Measurements from ENCODE around the gene SLC17A3. TPM values are rescaled to one million over a fixed set of nuclear protein-coding genes. Genes with fewer than 3 reads are reported as not detected.

The SLC17A3 gene
- total and polyA plus RNA-seq, 2 experiments from 2014 or later: not detected

DNA sequence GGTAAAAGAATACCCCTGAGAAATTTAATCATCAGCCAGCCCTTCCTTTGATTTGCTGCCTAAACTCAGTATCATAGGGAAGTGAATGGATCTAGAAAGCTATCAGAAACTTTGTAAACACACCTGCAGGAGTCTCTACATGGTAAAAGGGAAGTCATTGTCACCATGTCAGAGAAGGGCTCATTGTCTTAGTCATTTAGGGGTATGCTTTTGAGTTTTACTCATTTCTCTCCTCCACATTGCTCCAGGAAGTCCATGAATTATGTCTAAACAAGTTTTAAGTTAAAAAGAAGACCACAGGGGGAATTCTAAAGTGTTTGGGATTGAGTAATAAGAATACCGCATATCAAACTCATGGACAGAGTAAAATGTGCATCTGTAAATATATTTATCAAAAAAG, 44.7 kb downstream of the SLC17A3 start:
- H3K4me1 ChIP-seq (ENCODE audit: insufficient read depth): no peaks in the 10 kb centered on the region
- no peaks in the 10 kb centered on the region for H3F3A ChIP-seq (replicated peaks; ENCODE audit: low read depth)
- TF ChIP-seq, protein P1, sequence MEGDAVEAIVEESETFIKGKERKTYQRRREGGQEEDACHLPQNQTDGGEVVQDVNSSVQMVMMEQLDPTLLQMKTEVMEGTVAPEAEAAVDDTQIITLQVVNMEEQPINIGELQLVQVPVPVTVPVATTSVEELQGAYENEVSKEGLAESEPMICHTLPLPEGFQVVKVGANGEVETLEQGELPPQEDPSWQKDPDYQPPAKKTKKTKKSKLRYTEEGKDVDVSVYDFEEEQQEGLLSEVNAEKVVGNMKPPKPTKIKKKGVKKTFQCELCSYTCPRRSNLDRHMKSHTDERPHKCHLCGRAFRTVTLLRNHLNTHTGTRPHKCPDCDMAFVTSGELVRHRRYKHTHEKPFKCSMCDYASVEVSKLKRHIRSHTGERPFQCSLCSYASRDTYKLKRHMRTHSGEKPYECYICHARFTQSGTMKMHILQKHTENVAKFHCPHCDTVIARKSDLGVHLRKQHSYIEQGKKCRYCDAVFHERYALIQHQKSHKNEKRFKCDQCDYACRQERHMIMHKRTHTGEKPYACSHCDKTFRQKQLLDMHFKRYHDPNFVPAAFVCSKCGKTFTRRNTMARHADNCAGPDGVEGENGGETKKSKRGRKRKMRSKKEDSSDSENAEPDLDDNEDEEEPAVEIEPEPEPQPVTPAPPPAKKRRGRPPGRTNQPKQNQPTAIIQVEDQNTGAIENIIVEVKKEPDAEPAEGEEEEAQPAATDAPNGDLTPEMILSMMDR (conservative IDR thresholded peaks at IDR 0.05; ENCODE audit: low read depth in 2 of 2): no peak
- TF ChIP-seq CREB1 (CRISPR knock-in tag; IDR thresholded peaks at IDR 0.05; ENCODE audit: low read depth) (no peak), EZH2phosphoT487 (IDR thresholded peaks at IDR 0.05; ENCODE audit: unreplicated experiment) (no peak), JUNB (IDR thresholded peaks at IDR 0.05; ENCODE audit: unreplicated experiment) (no peak), STAT1 (IDR thresholded peaks at IDR 0.05; ENCODE audit: unreplicated experiment) (no peak)
- TF ChIP-seq, protein P2, sequence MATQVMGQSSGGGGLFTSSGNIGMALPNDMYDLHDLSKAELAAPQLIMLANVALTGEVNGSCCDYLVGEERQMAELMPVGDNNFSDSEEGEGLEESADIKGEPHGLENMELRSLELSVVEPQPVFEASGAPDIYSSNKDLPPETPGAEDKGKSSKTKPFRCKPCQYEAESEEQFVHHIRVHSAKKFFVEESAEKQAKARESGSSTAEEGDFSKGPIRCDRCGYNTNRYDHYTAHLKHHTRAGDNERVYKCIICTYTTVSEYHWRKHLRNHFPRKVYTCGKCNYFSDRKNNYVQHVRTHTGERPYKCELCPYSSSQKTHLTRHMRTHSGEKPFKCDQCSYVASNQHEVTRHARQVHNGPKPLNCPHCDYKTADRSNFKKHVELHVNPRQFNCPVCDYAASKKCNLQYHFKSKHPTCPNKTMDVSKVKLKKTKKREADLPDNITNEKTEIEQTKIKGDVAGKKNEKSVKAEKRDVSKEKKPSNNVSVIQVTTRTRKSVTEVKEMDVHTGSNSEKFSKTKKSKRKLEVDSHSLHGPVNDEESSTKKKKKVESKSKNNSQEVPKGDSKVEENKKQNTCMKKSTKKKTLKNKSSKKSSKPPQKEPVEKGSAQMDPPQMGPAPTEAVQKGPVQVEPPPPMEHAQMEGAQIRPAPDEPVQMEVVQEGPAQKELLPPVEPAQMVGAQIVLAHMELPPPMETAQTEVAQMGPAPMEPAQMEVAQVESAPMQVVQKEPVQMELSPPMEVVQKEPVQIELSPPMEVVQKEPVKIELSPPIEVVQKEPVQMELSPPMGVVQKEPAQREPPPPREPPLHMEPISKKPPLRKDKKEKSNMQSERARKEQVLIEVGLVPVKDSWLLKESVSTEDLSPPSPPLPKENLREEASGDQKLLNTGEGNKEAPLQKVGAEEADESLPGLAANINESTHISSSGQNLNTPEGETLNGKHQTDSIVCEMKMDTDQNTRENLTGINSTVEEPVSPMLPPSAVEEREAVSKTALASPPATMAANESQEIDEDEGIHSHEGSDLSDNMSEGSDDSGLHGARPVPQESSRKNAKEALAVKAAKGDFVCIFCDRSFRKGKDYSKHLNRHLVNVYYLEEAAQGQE (IDR thresholded peaks at IDR 0.05; ENCODE audit: unreplicated experiment): no peak
- no peak for ATAC-seq
- H3K36me3 ChIP-seq (ENCODE audit: insufficient read depth): no peaks in the 10 kb centered on the region
- H3K79me2 ChIP-seq (replicated peaks; ENCODE audit: insufficient read depth): no peaks in the 10 kb centered on the region
- Mint-ChIP-seq H3K36me3 (ENCODE audit: low read depth) (no peaks in the 10 kb centered on the region), H3K9me3 (no peaks in the 10 kb centered on the region), H3K27me3 (ENCODE audit: insufficient read depth, low read depth, poor library complexity) (no peaks in the 10 kb centered on the region), H3K4me1 (peaks cover 2% of the 10 kb centered on the region; the same call in 1 of the 3 replicates), H3K27ac (no peak overlapping the region), H3K4me3 (no peak overlapping the region)
- no peaks in the 10 kb centered on the region for H3K27me3 ChIP-seq (ENCODE audit: insufficient read depth)
- H3K4me3 ChIP-seq: no peak overlapping the region
- no peaks in the 10 kb centered on the region for H4K20me1 ChIP-seq (replicated peaks; ENCODE audit: insufficient read depth)
- no peak overlapping the region for H3K4me2 ChIP-seq
- DNase-seq (ENCODE audit: low spot score): no peak
- no peaks in the 10 kb centered on the region for H3K9me2 ChIP-seq (ENCODE audit: insufficient read depth)
- no peak overlapping the region for H2AFZ ChIP-seq
- no peak overlapping the region for H3K27ac ChIP-seq (ENCODE audit: low read depth)

DNA sequence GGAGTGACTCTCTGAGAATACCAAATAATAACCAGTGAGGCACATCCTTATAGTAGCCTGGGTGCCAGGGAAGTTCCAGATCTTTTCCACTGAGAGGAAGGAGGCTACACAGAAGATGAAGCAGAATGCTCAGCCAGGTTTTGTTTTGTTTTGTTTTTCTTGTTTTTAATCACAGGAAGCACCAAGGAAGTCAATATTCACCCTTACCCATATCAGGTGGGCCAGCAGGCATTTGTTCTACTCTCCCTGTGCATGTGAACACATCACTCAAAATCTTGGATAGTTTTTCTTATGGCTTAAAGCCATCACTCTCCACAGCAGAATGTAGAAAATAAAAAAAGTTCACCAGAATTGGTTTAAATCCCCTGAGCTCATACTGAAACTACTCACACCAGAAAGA, 52.7 kb downstream of the SLC17A3 start:
- DNase-seq (ENCODE audit: low spot score) (no peak), ATAC-seq (no peak)
- Histone ChIP-seq H2AFZ (no peak overlapping the region), H3K9me2 (ENCODE audit: insufficient read depth) (no peaks in the 10 kb centered on the region), H4K20me1 (replicated peaks; ENCODE audit: insufficient read depth) (no peaks in the 10 kb centered on the region), H3K27ac (ENCODE audit: low read depth) (no peak overlapping the region), H3K4me1 (ENCODE audit: insufficient read depth) (no peaks in the 10 kb centered on the region), H3K4me3 (no peak overlapping the region), H3F3A (replicated peaks; ENCODE audit: low read depth) (no peaks in the 10 kb centered on the region), H3K79me2 (replicated peaks; ENCODE audit: insufficient read depth) (no peaks in the 10 kb centered on the region), H3K4me2 (no peak overlapping the region), H3K36me3 (ENCODE audit: insufficient read depth) (no peaks in the 10 kb centered on the region), H3K27me3 (ENCODE audit: insufficient read depth) (no peaks in the 10 kb centered on the region)
- peaks cover 2% of the 10 kb centered on the region; the same call in 2 of the 3 replicates for H3K4me1 Mint-ChIP-seq
- no peaks in the 10 kb centered on the region for H3K9me3 Mint-ChIP-seq
- peaks cover 1% of the 10 kb centered on the region for H3K27me3 Mint-ChIP-seq (ENCODE audit: insufficient read depth, low read depth, poor library complexity)
- H3K27ac Mint-ChIP-seq: peak overlapping the region; percentile 57; the same call in 1 of the 2 replicates
- no peaks in the 10 kb centered on the region for H3K36me3 Mint-ChIP-seq (ENCODE audit: low read depth)
- no peak overlapping the region for H3K4me3 Mint-ChIP-seq
- TF ChIP-seq, protein P2 (IDR thresholded peaks at IDR 0.05; ENCODE audit: unreplicated experiment): no peak
- TF ChIP-seq CREB1 (CRISPR knock-in tag; IDR thresholded peaks at IDR 0.05; ENCODE audit: low read depth): no peak
